Activated T-helper 1 cell treated with anti-CD3 and anti-CD28 coated beads, Interleukin-12 subunit alpha, Interleukin-12 subunit beta, Interleukin-2, Interleukin-4 antibody, amounts not matched to agents 30 ng/mL and 10 ng/mL and 1 ng/mL, durations not matched to agents 14 hours and 24 hours and 36 hours (primary cell): ENCODE results near the gene MTREX. TPM values are rescaled to one million over a fixed set of nuclear protein-coding genes. Genes with fewer than 3 reads are reported as not detected.

Source experiments
- DNase-seq: peaks from one replicate; pipeline ENCODE4 v3.0.0; 2021; ENCODE audit warnings: low spot score
- H3K27ac Mint-ChIP-seq: one replicate; pipeline ENCODE4 v1.8.0; 2021; ENCODE audit warnings: mild to moderate bottlenecking, mixed read lengths
- H3K27me3 Mint-ChIP-seq: one replicate; pipeline ENCODE4 v1.8.0; 2022; ENCODE audit warnings: mild to moderate bottlenecking, moderate library complexity, mixed read lengths; ENCODE audit not compliant: insufficient read depth
- H3K36me3 Mint-ChIP-seq: one replicate; pipeline ENCODE4 v1.8.0; 2021; ENCODE audit warnings: low read depth, mixed read lengths
- H3K4me1 Mint-ChIP-seq: one replicate; pipeline ENCODE4 v1.8.0; 2021; ENCODE audit warnings: low read depth, mixed read lengths
- H3K4me3 Mint-ChIP-seq: one replicate; pipeline ENCODE4 v1.8.0; 2021; ENCODE audit warnings: mild to moderate bottlenecking, moderate library complexity, mixed read lengths
- H3K9me3 Mint-ChIP-seq: one replicate; pipeline ENCODE4 v1.8.0; 2021; ENCODE audit warnings: mixed read lengths
- intact Hi-C: fragments of 100-400 bp; cut with micrococcal nuclease; formaldehyde crosslinking; loops from one replicate; pipeline ENCODE4 v1.15.1; 2024
- total RNA-seq: library from RNA; stranded (reverse); gene quantifications from 2 replicates; pipeline ENCODE4 v1.2.3, GENCODE V29; 2022

MTREX gene
- total RNA-seq, 1 donor from 2014 or later = 110 TPM

DNA sequence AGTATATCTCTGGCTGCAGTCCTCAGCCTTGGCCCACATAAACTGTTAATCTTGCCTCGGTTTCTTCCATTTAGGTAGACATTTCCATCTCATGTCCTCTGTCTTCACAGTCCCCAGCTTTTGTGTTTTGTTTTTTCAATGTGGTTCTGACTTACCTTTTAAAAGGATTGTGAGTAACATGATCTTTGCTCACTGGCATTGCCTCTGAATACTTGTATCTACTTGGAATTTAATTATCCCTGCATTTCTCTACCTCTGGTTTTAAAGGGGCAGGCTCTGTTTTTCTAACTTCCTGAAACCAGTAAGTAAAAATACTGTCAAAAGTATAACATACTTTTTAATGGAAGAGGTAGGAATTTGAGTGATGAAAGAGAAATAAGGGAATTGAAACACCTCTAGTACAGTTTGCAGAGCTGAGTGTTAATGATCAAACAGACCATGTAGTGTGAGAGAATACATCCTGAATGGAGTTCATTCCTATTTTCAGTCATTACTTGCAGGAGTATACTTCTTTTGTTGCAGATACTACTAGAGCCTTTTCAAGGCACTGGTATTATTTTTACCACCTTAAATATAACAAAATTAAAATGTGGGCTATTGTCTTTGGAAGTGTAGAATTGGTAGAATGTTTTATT is 62.6 kb downstream of the MTREX start:
- Mint-ChIP-seq H3K27ac (no peak overlapping the region), H3K36me3 (peaks cover 31% of the 10 kb centered on the region), H3K9me3 (peaks cover 17% of the 10 kb centered on the region), H3K4me3 (no peak overlapping the region), H3K27me3 (no peaks in the 10 kb centered on the region), H3K4me1 (no peaks in the 10 kb centered on the region)
- DNase-seq = no peak
- intact Hi-C loops = no loop called here

DNA sequence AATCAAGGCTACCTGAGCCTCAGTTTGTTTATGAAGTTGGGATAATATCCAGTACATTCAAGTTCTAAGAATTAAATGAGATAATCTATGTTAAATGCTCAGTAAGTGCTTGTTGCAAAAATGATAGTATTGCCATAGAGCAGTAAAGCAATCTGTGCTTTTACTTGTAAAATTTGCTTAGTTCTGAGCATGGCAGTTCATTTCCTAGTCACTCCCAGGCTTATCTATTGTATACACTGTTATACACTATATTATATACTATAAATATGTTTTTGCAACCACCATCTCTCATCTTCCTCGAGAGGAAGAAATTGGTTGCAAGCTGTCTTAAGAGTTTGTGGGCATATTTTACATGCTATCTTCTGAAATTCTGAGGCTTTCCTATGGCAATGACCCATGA is 63.4 kb downstream of the MTREX start:
- intact Hi-C loops = no loop called here
- Mint-ChIP-seq H3K9me3 (peaks cover 20% of the 10 kb centered on the region), H3K4me1 (no peaks in the 10 kb centered on the region), H3K27ac (no peak overlapping the region), H3K36me3 (peaks cover 37% of the 10 kb centered on the region), H3K4me3 (no peak overlapping the region), H3K27me3 (no peaks in the 10 kb centered on the region)
- DNase-seq = no peak

DNA sequence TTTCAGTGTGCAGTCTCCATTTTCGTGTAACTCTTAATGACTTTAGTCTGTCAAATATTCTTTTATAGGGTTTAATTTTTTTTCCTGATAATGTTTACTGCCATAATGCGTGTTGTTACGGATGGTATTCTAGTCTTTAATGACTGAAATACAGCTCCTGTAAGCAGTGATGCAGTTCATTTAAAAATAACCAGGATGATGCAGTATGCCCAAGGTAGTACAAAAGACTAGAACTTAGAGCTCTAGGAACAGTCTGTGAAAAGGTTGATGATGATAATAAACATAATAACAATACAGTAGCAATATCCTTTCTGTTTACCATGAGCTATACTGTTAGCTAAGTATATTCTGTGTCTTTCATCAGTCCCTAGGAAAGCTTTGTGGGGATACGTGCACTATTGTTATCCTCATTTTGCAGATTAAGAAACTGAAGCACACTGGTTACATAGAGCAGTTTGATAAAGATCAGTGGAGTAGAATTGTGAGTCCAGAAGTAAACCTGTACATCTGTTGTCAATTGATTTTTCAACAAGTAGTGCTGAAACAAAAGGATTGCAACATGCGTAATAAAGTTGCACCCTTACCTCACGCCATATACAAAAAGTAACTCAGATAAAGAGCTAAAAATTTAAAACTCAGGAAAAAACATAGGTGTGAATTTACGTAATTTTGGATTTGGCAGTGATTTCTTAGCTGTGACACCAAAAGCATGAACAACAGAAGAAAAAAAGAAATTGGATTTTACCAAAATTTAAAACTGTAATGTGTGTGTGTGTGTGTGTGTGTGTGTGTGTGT is 64.5 kb downstream of the MTREX start:
- H3K9me3 Mint-ChIP-seq = peaks cover 20% of the 10 kb centered on the region
- no peak overlapping the region for H3K4me3 Mint-ChIP-seq
- H3K36me3 Mint-ChIP-seq = peaks cover 40% of the 10 kb centered on the region
- no peaks in the 10 kb centered on the region for H3K27me3 Mint-ChIP-seq
- intact Hi-C loops = no loop called here
- H3K27ac Mint-ChIP-seq = no peak overlapping the region
- no peak for DNase-seq
- H3K4me1 Mint-ChIP-seq = no peaks in the 10 kb centered on the region

DNA sequence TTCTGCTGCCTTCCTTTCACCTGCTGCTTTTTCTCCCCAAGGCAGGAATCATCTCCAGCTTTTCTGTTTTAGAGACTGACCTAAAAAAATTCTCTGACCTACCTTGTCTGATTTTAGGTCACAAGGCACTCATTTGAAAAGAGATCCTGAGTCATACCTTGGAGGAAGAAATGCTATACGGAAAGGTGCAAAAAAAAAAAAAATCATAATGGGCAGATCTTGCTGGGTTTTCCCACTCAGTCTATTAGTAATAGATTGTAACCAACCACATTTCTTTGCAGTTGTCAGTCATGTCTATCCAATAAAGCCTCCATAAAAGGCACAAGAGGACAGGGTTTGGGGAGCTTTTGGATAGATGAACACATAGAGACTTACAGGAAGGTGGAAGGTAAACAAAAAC is 70.0 kb downstream of the MTREX start:
- H3K27me3 Mint-ChIP-seq = no peaks in the 10 kb centered on the region
- H3K4me3 Mint-ChIP-seq = no peak overlapping the region
- peaks cover 50% of the 10 kb centered on the region for H3K36me3 Mint-ChIP-seq
- no peak for DNase-seq
- no peak overlapping the region for H3K27ac Mint-ChIP-seq
- intact Hi-C loops = no loop called here
- H3K9me3 Mint-ChIP-seq = peaks cover 14% of the 10 kb centered on the region
- H3K4me1 Mint-ChIP-seq = no peaks in the 10 kb centered on the region

DNA sequence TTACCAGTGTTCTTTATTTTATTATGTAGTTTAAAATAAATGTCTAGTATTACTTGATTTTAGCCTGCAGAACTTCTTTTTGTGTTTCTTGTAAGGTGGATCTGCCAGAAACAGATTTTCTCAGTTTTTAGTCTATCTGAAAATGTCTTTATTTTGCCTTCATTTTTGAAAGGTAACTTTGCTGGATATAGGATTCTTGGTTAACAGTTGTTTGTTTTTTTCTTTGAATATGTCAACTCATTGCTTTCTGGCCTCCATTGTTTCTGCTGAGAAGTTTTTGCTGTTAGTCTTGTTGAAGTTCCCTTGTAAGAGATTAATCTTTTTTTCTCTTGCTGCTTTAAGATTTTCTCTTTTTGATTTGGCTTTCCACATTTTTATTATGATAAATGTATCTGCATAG is 75.5 kb downstream of the MTREX start:
- H3K36me3 Mint-ChIP-seq = peaks cover 59% of the 10 kb centered on the region
- H3K9me3 Mint-ChIP-seq = peaks cover 13% of the 10 kb centered on the region
- intact Hi-C loops = no loop called here
- H3K27me3 Mint-ChIP-seq = no peaks in the 10 kb centered on the region
- H3K4me1 Mint-ChIP-seq = peaks cover 22% of the 10 kb centered on the region
- no peak overlapping the region for H3K27ac Mint-ChIP-seq
- DNase-seq = no peak
- H3K4me3 Mint-ChIP-seq = no peak overlapping the region

DNA sequence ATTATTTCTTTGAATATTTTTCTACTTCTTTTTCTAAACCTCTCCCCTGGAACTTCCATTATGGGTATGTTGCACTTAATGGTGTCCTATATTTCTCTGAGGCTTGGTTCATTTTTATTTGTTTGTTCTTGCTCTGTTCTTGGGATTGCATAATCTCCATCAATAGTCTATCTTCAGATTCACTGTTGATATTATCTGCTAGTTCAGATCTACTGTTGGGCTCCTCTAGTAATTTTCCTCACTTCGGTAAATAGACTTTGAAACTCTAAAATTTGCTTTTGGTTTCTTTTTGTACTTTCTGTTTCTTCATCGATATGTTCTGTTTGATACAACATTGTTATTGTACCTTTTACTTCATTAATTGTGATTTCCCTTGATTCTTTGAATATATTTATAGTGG is 76.3 kb downstream of the MTREX start:
- Mint-ChIP-seq H3K27me3 (no peaks in the 10 kb centered on the region), H3K9me3 (peaks cover 13% of the 10 kb centered on the region), H3K36me3 (peaks cover 60% of the 10 kb centered on the region), H3K27ac (no peak overlapping the region), H3K4me3 (peak overlapping the region; percentile 3), H3K4me1 (peaks cover 22% of the 10 kb centered on the region)
- DNase-seq = no peak
- intact Hi-C loops = no loop called here

DNA sequence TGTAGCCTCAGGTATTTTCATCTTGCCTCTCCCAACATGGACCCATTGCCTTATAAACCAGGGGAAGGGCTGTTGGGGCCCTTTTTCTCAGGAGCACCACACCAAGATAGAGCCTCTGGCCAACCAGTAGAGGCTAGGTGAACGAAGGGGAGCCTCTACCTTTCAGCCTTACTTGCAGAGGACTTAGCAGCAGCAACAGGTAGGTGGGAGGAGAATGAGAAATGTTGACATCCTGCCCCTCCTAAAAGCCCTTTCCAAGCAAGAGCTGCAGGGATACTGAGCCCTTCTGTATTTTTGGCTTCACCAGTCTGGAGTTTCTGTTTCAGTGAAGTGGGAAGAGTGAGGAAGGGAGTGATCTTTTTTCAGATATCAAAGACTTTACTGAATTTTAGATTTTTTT is 77.4 kb downstream of the MTREX start:
- peaks cover 59% of the 10 kb centered on the region for H3K36me3 Mint-ChIP-seq
- intact Hi-C loops = no loop called here
- no peaks in the 10 kb centered on the region for H3K27me3 Mint-ChIP-seq
- H3K9me3 Mint-ChIP-seq = peaks cover 13% of the 10 kb centered on the region
- no peak for DNase-seq
- peaks cover 22% of the 10 kb centered on the region for H3K4me1 Mint-ChIP-seq
- H3K4me3 Mint-ChIP-seq = no peak overlapping the region
- no peak overlapping the region for H3K27ac Mint-ChIP-seq

DNA sequence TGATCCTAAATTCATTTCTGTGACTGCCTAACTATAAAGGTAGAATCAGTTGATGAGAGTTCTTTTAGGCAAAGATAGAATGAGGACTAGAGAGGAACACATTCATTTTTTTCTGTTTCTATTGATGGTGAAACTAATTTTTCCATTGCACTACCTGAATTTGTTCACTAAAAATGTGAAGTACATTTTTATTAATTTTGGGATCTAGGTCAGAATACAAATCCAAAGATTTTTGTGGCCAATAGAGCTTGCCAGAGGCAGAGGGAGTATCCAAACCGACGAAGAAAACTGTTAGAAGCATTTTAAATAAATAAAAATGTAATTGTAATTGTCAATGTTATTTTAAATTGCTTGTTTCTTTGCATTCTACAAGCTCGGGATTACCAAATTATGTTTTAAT is 78.1 kb downstream of the MTREX start:
- no peak overlapping the region for H3K4me3 Mint-ChIP-seq
- no peak overlapping the region for H3K27ac Mint-ChIP-seq
- H3K9me3 Mint-ChIP-seq = peaks cover 13% of the 10 kb centered on the region
- H3K4me1 Mint-ChIP-seq = peaks cover 22% of the 10 kb centered on the region
- H3K27me3 Mint-ChIP-seq = no peaks in the 10 kb centered on the region
- peaks cover 58% of the 10 kb centered on the region for H3K36me3 Mint-ChIP-seq
- intact Hi-C loops = no loop called here
- DNase-seq = no peak

DNA sequence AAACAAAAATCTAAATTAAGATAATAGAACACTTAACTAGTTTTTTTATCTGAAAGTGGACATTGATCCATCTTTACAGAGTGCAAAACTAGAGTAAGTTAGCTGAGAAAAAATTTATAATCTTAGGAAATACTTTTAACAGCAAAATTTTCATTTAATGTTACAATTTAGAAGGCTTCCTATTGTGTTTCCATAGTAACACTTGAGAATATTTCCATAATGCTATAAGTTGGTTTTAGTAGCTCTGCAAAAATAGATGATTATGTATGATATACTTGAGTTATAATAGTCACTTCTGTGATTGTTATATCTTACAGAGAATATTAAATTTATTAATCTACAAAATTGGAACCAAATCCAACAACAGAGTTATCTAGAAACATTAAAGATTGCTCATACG is 78.6 kb downstream of the MTREX start:
- Mint-ChIP-seq H3K4me3 (no peak overlapping the region), H3K36me3 (peaks cover 56% of the 10 kb centered on the region), H3K27ac (no peak overlapping the region), H3K9me3 (peaks cover 13% of the 10 kb centered on the region), H3K27me3 (no peaks in the 10 kb centered on the region), H3K4me1 (peaks cover 22% of the 10 kb centered on the region)
- intact Hi-C loops = no loop called here
- DNase-seq = no peak

DNA sequence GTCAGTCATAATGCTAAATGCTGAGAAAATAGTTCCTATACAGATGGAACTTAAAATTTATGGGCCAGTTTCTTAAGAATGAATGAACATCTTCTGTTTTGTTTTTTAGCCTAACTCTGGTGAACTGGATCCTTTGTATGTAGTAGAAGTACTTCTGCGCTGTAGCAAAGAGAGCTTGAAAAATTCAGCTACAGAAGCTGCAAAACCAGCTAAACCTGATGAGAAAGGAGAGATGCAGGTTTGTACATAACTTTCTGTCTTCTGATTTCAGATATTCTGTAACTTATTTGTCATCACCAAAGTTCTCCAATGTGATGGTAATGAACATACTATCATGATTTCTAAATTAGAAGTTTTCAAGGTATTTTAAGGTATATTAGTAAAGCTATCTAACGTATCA is 80.1 kb downstream of the MTREX start:
- Mint-ChIP-seq H3K9me3 (peaks cover 21% of the 10 kb centered on the region), H3K27ac (no peak overlapping the region), H3K4me1 (peaks cover 22% of the 10 kb centered on the region), H3K27me3 (no peaks in the 10 kb centered on the region), H3K36me3 (peaks cover 56% of the 10 kb centered on the region), H3K4me3 (no peak overlapping the region)
- intact Hi-C loops = no loop called here
- DNase-seq = no peak

DNA sequence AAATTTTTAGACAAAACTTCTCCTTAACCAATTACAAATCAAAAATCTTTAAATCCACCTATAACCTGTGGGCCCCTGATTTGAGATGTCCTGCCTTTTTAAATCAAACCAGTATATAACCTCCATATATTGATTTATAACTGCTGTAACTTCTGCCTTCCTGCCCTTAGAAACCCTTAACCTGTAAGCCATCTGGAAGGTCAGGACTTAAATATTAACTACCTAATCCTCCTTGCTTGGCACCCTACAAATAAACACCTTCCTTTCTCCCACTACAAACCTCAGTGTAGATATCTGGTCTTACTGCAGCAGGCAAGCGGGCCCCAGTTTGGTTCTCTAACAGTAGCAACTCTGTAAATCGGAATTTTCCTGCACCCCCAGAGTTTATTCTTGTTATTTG is 83.9 kb downstream of the MTREX start:
- Mint-ChIP-seq H3K9me3 (peaks cover 14% of the 10 kb centered on the region), H3K27ac (no peak overlapping the region), H3K4me3 (no peak overlapping the region), H3K27me3 (no peaks in the 10 kb centered on the region), H3K36me3 (peaks cover 44% of the 10 kb centered on the region), H3K4me1 (no peaks in the 10 kb centered on the region)
- DNase-seq = no peak
- intact Hi-C loops = no loop called here

DNA sequence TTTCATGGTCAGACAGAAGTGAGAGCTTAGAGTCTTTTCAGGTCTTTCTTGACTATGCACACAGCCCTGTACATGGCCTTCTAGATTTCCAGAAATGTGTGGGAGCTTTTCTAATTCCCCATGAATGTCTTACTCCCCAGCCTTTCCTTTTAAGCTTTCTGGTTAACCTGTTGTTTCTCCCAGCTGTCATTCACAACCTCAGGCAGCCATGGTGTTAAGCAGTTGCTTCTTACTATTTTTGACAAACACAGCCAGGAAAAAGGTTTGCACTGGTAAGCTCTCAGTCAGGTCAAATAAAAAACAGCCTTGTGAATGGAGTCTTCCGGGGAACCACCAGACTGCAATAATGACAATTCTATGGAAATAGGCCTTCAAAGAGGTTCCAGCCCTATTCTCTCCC is 84.9 kb downstream of the MTREX start:
- H3K4me1 Mint-ChIP-seq = no peaks in the 10 kb centered on the region
- no peak overlapping the region for H3K27ac Mint-ChIP-seq
- intact Hi-C loops = no loop called here
- H3K36me3 Mint-ChIP-seq = peaks cover 45% of the 10 kb centered on the region
- no peaks in the 10 kb centered on the region for H3K27me3 Mint-ChIP-seq
- no peak overlapping the region for H3K4me3 Mint-ChIP-seq
- DNase-seq = no peak
- H3K9me3 Mint-ChIP-seq = peaks cover 14% of the 10 kb centered on the region

DNA sequence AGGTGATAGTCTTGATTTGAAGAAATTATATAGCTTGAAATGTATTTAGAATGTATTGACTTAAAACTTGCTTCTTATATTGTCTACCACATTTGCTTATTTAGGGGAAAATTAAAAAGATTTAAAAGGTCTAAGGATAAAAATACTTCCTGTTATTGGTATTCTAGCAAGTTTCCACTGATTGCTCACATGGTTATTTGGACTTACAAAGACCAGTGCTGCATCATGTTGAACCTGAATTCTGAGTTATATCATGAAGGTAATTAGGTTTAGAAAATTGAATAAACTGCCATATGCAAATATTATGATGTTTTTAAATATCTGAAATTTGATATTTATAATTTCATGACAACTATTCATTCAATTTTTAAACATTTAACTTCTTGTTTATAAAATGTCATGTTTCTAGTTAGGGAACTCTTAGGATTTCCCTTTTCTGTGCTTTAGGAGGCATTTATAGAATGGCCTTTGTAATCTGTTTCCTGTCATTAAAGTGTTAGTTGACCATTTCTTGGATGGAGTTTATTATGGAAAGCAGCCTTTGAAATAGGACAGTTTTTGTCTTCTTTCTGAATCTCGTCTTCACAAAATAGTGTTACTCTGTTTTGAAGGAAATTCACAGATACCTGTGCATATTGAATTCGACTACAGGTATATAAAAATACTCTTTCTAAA is 85.8 kb downstream of the MTREX start:
- DNase-seq = no peak
- Mint-ChIP-seq H3K4me1 (no peaks in the 10 kb centered on the region), H3K27me3 (no peaks in the 10 kb centered on the region), H3K27ac (no peak overlapping the region), H3K4me3 (no peak overlapping the region), H3K36me3 (peaks cover 41% of the 10 kb centered on the region), H3K9me3 (peaks cover 14% of the 10 kb centered on the region)
- intact Hi-C loops = no loop called here
